Subcutaneous adipose tissue (tissue), 4 donors: Measurements from ENCODE around the gene OST4. TPM values are rescaled to one million over a fixed set of nuclear protein-coding genes. Genes with fewer than 3 reads are reported as not detected.

ENCODE experiments used
- total RNA-seq, 4 donors: library from RNA; depleted of rRNA; stranded (reverse); fragments of >200 nt; gene quantifications; one replicate each; pipeline ENCODE4 v1.1.0, GENCODE V29; 2016
- TF ChIP-seq, protein P1 (sequence below): fragments of 450-650 bp; IDR thresholded peaks from one replicate; pipeline ENCODE4 v1.5.1; 2016; ENCODE audit warnings: low read depth, mild to moderate bottlenecking, control low read depth, antibody characterized with exemption, moderate library complexity

Gene OST4
- total RNA-seq, 4 donors from 2014 or later: 207 to 425 (median 263) TPM

DNA sequence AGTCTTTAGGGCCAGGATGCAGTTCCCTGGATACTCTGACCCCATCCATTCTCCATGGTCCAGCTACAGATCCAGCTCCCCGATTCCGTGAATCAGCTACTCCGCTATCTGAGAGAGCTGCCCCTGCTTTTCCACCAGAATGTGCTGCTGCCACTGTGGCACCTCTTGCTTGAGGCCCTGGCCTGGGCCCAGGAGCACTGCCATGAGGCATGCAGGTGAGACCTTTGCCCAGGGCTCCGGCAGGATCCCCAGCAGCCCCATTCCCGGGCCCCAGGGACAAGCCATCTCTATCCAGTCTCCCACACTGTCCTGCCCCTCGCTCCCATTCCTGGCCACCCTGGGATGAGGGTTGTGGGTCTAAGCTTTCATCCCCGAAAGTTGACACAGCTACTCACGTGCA lies 31.2 kb downstream of the OST4 start:
- TF ChIP-seq, protein P1, sequence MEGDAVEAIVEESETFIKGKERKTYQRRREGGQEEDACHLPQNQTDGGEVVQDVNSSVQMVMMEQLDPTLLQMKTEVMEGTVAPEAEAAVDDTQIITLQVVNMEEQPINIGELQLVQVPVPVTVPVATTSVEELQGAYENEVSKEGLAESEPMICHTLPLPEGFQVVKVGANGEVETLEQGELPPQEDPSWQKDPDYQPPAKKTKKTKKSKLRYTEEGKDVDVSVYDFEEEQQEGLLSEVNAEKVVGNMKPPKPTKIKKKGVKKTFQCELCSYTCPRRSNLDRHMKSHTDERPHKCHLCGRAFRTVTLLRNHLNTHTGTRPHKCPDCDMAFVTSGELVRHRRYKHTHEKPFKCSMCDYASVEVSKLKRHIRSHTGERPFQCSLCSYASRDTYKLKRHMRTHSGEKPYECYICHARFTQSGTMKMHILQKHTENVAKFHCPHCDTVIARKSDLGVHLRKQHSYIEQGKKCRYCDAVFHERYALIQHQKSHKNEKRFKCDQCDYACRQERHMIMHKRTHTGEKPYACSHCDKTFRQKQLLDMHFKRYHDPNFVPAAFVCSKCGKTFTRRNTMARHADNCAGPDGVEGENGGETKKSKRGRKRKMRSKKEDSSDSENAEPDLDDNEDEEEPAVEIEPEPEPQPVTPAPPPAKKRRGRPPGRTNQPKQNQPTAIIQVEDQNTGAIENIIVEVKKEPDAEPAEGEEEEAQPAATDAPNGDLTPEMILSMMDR: no peak

DNA sequence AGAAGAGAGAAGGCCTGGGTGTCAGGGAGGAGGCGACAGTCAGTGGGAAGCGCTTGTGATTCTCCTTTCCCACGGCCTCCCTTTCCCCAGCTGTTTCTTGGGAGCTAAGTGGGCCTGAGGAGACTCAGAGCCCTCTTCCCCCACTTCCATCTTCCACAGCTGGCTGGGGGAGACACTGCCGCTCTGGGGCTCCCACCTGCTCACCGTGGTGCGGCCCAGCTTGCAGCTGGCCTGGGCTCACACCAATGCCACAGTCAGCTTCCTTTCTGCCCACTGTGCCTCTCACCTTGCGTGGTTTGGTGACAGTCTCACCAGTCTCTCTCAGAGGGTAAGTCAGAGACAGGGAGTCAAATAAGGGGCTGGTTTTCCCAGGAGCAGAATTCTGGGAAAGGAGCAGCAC lies 31.6 kb downstream of the OST4 start:
- TF ChIP-seq, protein P1: no peak

DNA sequence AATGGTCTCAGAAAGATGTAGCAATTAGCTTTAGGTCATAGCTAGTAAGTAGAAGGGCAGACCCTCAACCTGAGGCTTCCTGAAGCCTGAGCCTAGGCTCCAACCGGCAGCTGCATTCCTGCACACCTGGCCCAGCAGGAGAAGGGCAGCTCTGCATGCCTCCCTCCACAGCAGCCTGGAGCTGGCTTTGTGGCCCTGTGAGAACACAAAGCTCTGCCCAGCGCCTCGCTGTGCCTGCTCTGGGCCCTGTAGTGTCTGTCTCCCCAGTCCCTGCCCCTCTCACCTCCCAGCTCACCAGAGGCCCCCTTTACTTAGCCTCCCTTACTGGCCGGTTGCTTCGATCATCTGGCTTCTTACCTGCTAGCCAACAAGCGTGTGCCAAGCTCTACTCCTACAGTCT lies 32.0 kb downstream of the OST4 start:
- TF ChIP-seq, protein P1: no peak

DNA sequence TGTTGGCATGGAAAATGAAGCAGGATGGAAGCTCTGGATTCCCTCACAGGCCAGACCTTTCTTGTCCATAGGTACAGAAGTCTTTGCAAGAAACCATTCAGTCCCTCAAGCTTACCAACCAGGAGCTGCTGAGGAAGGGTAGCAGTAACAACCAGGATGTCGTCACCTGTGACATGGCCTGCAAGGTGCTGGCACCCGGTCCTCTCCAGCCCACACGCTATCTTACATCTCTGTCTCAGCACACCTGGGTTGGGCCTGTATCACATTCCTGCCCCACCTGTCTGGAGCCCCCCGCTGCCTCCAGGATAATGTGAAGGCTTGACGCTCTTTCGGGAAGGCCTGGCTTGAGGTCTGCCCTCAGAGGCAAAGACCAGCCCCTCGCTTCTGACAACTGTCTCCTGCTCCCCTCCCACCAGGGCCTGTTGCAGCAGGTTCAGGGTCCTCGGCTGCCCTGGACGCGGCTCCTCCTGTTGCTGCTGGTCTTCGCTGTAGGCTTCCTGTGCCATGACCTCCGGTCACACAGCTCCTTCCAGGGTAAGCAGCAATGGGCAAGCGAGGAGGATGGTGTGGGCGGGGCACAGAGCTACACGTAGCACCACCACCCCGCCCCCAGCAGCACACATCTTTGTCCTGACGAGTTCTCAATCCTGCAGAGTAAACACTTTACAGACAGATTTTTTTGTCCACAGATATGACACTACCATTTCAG lies 32.7 kb downstream of the OST4 start:
- TF ChIP-seq, protein P1: no peak

DNA sequence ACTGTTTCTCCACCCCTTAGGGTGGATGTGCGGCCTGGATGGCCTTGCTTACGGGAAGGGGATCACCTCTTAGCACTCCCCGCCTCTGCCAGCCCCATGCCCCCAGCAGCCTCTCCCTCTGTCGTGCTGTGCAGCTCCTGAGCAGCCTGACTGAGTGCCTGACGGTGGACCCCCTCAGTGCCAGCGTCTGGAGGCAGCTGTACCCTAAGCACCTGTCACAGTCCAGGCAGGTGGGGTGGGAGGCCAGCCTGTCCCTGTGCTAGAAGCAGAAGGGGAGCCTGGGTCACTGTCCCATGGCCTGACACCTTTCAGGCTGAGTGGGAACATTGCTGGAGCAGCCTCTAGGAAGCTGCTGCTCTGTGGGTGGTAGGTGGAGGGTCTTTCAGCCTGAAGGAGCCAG lies 33.4 kb downstream of the OST4 start:
- TF ChIP-seq, protein P1: no peak

DNA sequence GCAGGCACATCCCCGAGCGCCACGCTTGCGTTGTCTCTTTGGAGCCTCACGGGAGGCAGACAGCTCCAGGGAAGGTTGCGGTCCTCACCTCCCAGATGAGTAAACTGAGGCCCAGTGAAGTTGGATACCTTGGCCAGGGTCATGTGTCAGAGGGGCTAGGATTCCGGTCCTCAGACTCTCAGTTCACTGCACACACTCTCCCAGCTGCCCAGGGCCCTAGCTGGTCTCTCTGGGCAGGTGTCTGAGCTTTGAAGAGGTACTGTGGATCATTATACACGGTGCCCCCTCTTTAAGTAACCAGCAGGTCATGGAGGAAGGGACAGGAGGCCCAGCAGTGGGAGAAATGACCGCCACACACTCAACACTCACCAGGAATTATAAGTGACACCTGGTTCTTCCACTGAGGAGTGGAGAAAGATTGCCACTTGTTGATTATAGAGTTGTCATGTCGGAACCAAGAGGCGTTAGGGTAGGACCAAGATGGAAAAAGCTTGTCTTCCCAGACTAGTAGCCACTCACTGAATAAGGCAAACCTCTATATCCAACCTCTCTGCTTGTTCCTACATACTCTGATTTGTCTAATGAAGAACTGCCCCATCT lies 38.1 kb downstream of the OST4 start:
- TF ChIP-seq, protein P1: no peak

DNA sequence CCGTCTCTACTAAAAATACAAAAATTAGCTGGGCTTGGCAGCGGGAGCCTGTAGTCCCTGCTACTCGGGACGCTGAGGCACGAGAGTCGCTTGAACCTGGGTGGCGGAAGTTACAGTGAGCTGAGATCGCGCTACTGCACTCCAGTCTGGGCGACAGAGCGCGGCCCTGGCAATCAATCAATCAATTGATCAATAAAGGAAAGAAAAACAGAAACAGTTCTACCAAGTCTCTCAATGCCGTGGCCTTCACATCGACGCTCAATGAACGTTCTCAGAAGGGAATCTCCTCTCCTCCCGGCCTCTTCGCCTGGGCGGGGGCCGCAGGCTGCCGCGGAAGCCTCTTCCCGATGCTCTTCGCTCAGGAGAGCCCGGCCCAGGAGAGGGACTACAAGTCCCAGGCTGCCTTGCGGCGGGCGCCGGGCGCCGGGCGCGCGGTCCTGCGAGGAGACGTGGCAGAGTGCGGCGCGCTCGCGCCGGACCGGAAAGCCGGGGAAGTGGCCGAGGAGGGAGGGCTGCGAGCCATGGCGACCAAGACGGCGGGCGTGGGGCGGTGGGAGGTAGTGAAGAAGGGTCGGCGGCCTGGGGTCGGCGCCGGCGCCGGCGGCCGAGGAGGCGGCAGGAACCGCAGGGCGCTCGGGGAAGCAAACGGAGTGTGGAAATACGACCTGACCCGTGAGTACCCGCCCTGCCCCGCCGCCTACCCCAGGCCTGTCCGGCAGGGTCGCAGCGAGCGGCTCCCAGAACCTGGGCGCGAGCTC lies 38.8 kb downstream of the OST4 start, which contains the start of gene TMEM214:
TMEM214 (plus strand) TSS at position 471 of the 758 bp plus-strand sequence; CDS start at position 522, 51 bp downstream.
- TF ChIP-seq, protein P1: no peak
